ENCODE data around the gene MYO5C.

The MYO5C gene

GRCh38 chr15:52278636-52279367 is 16.8 kb downstream of the MYO5C start:
- no peak for DNase-seq (ENCODE audit: low spot score)

DNA sequence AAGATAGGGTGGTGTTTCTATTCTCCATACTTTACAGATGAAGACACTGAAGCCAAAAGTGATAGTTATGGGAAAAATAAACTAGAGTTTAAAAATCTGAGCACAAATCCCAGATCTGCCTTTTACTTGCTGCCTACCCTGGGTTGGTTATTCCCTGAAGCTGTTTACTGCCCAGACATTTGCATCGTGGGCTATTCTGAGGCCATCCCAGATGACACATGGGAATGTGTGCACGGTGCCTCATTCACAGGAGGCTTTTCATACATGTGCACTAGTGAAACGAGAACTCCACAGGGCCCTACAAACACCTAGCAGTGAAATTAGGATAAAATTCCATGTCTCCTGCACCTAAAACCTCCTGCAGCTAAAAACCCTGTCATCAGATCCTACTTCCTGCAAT is 17.5 kb downstream of the MYO5C start:
- no peak for DNase-seq (ENCODE audit: low spot score)

DNA sequence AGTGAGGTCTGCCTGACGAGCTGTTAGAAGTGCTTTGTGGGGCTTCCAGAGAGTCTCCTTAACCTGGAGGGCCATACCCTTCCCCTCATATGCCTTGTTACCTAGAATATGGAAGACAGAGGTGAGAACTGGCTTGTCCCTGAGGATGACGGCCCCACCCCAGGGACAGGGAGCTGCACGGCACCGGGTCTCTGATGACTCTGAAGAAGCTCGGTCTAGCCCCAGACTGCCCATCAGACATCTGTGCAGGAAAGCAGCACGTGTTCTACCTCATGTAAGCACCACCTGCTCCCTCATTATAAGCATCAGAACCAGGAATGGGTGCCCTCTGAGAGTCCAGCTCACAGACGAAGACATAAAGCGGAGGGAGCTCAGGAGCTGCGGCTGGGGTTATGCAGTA is 18.0 kb downstream of the MYO5C start:
- no peak for DNase-seq (ENCODE audit: low spot score)

- no peak for DNase-seq (ENCODE audit: low spot score)
Observed at GRCh38 chr15:52276256-52276770, 19.3 kb downstream of the MYO5C start.

GRCh38 chr15:52263563-52264282 is 31.9 kb downstream of the MYO5C start:
- no peak for DNase-seq (ENCODE audit: low spot score)

- DNase-seq (ENCODE audit: low spot score) = no peak
Observed at GRCh38 chr15:52262364-52262763, 33.2 kb downstream of the MYO5C start.

GRCh38 chr15:52261498-52262242 is 33.9 kb downstream of the MYO5C start:
- peak; percentile 73 for DNase-seq (ENCODE audit: low spot score)

DNA sequence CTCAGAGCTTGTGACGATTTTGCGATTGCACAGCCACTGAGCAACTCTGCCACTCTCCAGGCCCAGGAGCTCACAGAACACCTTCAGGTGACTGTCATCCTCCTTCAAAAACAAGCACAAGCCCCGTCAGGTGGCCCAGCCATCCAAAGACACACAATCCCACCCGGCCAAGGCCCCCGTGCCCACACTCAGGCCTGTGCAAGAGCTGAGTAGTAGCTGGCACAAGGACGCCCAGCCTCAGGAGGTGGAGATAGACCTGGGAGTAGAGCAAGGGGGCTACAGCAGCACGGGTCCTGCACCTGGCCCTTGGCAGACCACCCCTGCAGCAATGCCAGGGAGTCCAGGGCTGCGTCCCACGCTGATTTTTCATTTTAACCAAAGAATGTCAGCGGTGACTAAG is 34.6 kb downstream of the MYO5C start:
- no peak for DNase-seq (ENCODE audit: low spot score)

DNA sequence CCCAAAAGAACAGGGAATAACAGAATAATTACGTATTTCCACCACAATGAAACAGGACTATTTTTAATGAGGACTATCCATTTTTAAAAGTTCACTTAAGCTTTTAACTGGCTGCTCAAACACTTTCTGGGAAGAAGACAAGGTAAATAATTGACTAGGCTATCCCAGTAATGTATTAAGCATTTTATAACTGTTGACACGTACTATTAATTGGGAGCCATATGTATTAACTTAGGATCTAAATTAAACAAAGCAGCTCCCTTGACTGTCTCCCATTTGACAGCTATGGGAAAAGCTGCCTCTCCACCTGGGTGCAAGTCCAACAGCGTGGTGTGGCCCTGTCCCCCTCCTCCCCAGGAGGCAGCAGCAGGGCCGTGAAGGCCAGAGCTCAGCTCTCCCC is 36.1 kb downstream of the MYO5C start:
- DNase-seq (ENCODE audit: low spot score) = no peak

DNA sequence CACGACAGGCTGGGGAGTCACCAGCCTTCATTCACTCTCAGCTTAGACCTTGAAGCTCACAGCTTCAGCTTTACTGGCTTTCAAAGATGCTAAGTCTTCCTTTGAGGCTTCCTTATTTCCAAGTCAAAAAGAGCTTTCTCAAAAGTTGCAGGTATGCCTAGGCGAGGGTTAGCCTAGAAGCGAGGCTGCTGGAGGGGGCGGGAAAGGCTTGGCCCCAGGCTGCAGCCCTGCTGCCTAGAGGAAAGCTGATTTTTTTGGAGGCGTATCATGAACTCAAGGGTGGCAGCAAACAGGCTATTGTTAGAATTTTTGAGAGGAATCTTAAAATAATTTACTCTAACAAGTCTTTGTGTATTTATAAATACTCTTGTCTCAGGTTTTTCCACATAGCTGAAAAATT is 37.1 kb downstream of the MYO5C start:
- no peak for DNase-seq (ENCODE audit: low spot score)

GRCh38 chr15:52257734-52258062 is 37.9 kb downstream of the MYO5C start:
- peak; percentile 74 for DNase-seq (ENCODE audit: low spot score)

GRCh38 chr15:52256930-52257733 is 38.5 kb downstream of the MYO5C start:
- peak; percentile 28 for DNase-seq (ENCODE audit: low spot score)

- DNase-seq (ENCODE audit: low spot score) = peak; percentile 88
Observed at GRCh38 chr15:52256366-52256765, 39.2 kb downstream of the MYO5C start.

GRCh38 chr15:52255935-52256334 is 39.7 kb downstream of the MYO5C start:
- DNase-seq (ENCODE audit: low spot score) = no peak

- no peak for DNase-seq (ENCODE audit: low spot score)
Observed at GRCh38 chr15:52255008-52255407, 40.6 kb downstream of the MYO5C start.

DNA sequence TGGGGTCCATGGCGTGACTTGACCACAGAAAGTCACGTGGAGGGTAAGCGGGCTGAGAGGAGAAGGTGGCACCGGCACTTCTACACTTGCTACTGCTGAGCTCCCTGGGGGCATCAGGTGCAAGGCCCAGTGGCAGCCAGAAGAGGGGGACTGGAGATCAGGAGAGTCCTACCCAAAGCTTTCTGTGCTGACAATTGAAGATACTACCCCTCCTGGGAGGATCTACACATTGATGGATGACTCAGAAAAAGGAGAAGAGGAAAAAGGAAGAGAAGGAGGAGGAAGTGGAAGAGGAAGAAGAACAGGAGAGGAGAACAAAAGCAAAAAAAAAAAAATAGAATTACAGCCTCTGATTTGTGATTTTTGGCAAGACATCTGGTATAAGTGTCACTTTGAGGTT is 41.2 kb downstream of the MYO5C start:
- DNase-seq (ENCODE audit: low spot score) = no peak

DNA sequence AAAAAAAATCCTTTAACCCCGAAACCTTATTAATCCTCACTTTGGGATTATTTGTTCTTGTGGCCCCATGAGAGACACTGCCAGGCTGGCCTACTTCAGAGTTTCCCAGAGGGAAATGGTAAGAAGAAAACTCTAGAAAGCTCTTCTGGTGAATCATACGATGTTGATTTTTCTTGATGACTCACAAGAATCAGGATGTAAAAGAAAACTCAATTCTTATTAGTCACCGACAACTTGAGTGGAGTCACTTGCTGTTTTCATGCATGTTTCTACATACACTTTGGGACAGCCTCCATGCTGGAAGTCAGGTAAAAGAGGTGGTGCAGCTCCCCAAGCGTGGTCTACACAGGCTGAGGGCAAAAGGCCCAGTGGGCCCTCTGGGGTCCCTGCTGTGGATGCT is 42.8 kb downstream of the MYO5C start:
- peak; percentile 86 for DNase-seq (ENCODE audit: low spot score)

DNA sequence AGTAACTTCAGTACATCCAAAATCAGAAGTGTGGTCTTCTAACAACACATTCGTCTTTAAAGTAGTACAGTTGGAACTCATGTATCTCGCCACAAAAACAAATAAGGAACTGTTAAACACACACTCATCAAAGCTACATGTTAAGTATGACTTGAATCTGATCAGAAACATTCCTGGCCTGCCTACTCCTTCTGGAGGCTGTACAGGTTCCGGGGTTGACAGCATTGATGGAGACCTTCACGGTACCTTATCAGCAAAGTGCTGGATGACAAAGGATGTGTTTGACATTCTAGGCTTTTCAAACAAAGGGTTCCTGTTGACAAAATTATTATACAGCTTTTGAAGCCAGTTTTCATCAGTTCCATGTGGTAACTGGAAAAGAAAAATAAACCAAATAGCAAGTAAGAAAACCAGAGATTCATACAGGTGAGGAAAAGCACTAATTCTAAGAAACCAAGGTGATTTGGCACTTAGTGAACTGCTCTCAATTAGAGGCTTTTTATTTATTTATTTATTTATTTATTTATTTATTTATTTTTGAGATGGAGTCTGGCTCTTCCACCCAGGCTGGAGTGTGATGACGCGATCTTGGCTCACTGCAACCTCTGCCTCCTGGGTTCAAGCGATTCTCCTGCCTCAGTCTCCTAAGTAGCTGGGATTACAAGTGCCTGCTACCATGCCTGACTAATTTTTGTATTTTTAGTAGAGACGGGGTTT is 44.3 kb downstream of the MYO5C start:
- DNase-seq (ENCODE audit: low spot score) = no peak

GRCh38 chr15:52247461-52247860 is 48.1 kb downstream of the MYO5C start:
- no peak for DNase-seq (ENCODE audit: low spot score)

DNA sequence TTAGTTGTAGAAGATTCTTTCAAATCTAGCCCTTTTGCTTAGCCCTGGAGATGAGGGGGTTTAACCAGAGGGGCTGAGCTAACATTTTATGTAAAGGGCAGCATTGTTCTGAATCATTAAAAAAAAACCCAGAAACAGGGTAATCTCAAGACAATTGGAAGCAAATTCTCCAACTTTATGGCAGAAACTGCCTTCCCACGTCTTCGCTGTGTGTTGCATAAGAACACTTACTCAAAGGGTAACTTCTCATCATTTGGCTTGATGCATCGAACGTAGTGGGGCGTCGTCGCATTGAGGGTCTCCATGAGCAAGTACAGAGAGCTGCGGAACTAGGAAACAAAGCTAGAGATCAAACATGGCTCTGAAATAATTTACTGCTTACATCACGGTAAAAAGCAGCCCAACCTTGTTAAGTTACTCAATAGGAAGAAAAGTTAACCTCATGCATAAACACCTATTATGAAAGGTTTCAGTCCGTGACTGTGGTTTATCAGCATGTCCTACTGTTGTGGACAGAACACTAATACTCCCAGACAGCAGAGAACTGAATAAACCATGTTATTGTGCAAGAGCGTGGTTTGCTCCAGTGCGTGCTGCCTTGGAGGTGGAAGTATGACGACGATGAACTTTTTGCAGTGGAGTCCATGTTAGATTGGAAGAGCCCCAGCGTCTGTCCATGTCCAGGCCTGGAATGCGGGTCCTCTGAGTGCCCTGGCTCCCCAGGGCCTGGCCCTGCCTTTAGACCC is 48.7 kb downstream of the MYO5C start:
- no peak for DNase-seq (ENCODE audit: low spot score)

Measured in GM03348 (cell line).